IMR-90 (cell line): ENCODE results near the gene TUBB6. TPM values are rescaled to one million over a fixed set of nuclear protein-coding genes. Genes with fewer than 3 reads are reported as not detected.

Experiments used
- ATAC-seq: fragments of 200-7000 bp; cut with Tn5 transposase; 2 replicates; pipeline ENCODE4 v1.9.1; 2020; ENCODE audit warnings: low read depth, mild to moderate bottlenecking, moderate library complexity
- BruUV-seq: library from RNA; stranded (reverse); fragments of 400-500 nt; replicated peaks from 2 replicates; lab custom pipeline; 2021; lab: Mats Ljungman, UMichigan
- CTCF ChIA-PET: fragments of 300-600 bp; formaldehyde crosslinking; extraction: SDS; loops from one replicate; lab custom pipeline; 2021; ENCODE audit warnings: antibody characterized with exemption; lab: Yijun Ruan, JAX
- POLR2A ChIA-PET: fragments of 300-600 bp; sonication (Branson Sonifier 250); formaldehyde crosslinking; loops from one replicate; lab custom pipeline; 2022; ENCODE audit warnings: antibody characterized with exemption; ENCODE audit not compliant: unreplicated experiment; lab: Charles Lee
- DNase-seq: peaks from one replicate; pipeline ENCODE4 v3.0.0; 2013
- H2AFZ ChIP-seq: replicated peaks from 2 replicates; pipeline ENCODE3; 2013; ENCODE audit warnings: low read length, mild to moderate bottlenecking; ENCODE audit not compliant: poor library complexity
- H2AK5ac ChIP-seq: 2 replicates; pipeline ENCODE4 v1.6.1; 2013; ENCODE audit warnings: low read depth, low read length, inconsistent platforms
- H2AK9ac ChIP-seq: replicated peaks from 2 replicates; pipeline ENCODE3; 2013; ENCODE audit warnings: mild to moderate bottlenecking, low read depth, low read length, moderate library complexity; ENCODE audit not compliant: poor library complexity
- H2BK120ac ChIP-seq: 2 replicates; pipeline ENCODE4 v1.6.1; 2013; ENCODE audit warnings: low read depth, low read length, inconsistent platforms
- H2BK15ac ChIP-seq: 3 replicates; pipeline ENCODE4 v1.6.1; 2013; ENCODE audit warnings: low read depth, low read length, inconsistent platforms
- H2BK20ac ChIP-seq: 2 replicates; pipeline ENCODE4 v1.6.1; 2013; ENCODE audit warnings: low read depth, mild to moderate bottlenecking, inconsistent platforms, low read length, moderate library complexity
- H2BK5ac ChIP-seq: 2 replicates; pipeline ENCODE4 v1.6.1; 2013; ENCODE audit warnings: mild to moderate bottlenecking, low read depth, low read length, inconsistent platforms; ENCODE audit not compliant: poor library complexity, severe bottlenecking
- H3K14ac ChIP-seq: replicated peaks from 2 replicates; pipeline ENCODE4 v1.6.1; 2013; ENCODE audit warnings: low read depth, low read length, inconsistent platforms
- H3K18ac ChIP-seq: 2 replicates; pipeline ENCODE4 v1.6.1; 2013; ENCODE audit warnings: low read depth, low read length, control low read depth
- H3K23ac ChIP-seq: 2 replicates; pipeline ENCODE4 v1.6.1; 2013; ENCODE audit warnings: low read depth, low read length, inconsistent platforms
- H3K27ac ChIP-seq: 2 replicates; pipeline ENCODE4 v1.5.1; 2013; ENCODE audit warnings: mild to moderate bottlenecking, control low read depth, low read length; ENCODE audit not compliant: insufficient read depth
- H3K27me3 ChIP-seq: 2 replicates; pipeline ENCODE4 v1.6.1; 2013; ENCODE audit warnings: low read length; ENCODE audit not compliant: control insufficient read depth, insufficient read depth
- H3K36me3 ChIP-seq: 2 replicates; pipeline ENCODE4 v1.6.1; 2013; ENCODE audit warnings: low read length, mixed read lengths; ENCODE audit not compliant: control insufficient read depth, insufficient read depth
- H3K4ac ChIP-seq: 2 replicates; pipeline ENCODE4 v1.6.1; 2013; ENCODE audit warnings: low read depth, low read length, inconsistent platforms
- H3K4me1 ChIP-seq: 2 replicates; pipeline ENCODE4 v1.6.1; 2013; ENCODE audit warnings: low read length, mixed read lengths; ENCODE audit not compliant: control insufficient read depth, insufficient read depth
- H3K4me2 ChIP-seq: 2 replicates; pipeline ENCODE4 v1.6.1; 2013; ENCODE audit warnings: low read depth, mild to moderate bottlenecking, control low read depth, low read length, moderate library complexity
- H3K4me3 ChIP-seq: 2 replicates; pipeline ENCODE4 v1.5.1; 2013; ENCODE audit warnings: low read depth, mild to moderate bottlenecking, control low read depth, low read length, moderate library complexity; ENCODE audit not compliant: insufficient read depth
- H3K56ac ChIP-seq: 2 replicates; pipeline ENCODE4 v1.6.1; 2013; ENCODE audit warnings: low read length, inconsistent platforms; ENCODE audit not compliant: insufficient read depth; ENCODE audit errors: extremely low read depth
- H3K79me1 ChIP-seq, 2 experiments: 2 replicates each; pipeline ENCODE4 v1.6.1; 2013; ENCODE audit warnings: low read length in 2 of 2, inconsistent platforms in 1 of 2, low read depth in 1 of 2
- H3K9ac ChIP-seq: 2 replicates; pipeline ENCODE4 v1.6.1; 2013; ENCODE audit warnings: low read depth, low read length, control low read depth
- H3K9me1 ChIP-seq: 2 replicates; pipeline ENCODE4 v1.6.1; 2013; ENCODE audit warnings: low read length, inconsistent platforms; ENCODE audit not compliant: insufficient read depth
- H3K9me3 ChIP-seq: 2 replicates; pipeline ENCODE4 v1.6.1; 2013; ENCODE audit warnings: low read length; ENCODE audit not compliant: control insufficient read depth, insufficient read depth
- H4K20me1 ChIP-seq: 2 replicates; pipeline ENCODE4 v1.6.1; 2013; ENCODE audit warnings: low read length, inconsistent platforms; ENCODE audit not compliant: insufficient read depth
- H4K5ac ChIP-seq: 2 replicates; pipeline ENCODE4 v1.6.1; 2013; ENCODE audit warnings: mild to moderate bottlenecking, low read depth, low read length, control low read depth
- H4K8ac ChIP-seq, 2 experiments: 2 replicates each; pipeline ENCODE4 v1.6.1; 2013; ENCODE audit warnings: low read depth in 2 of 2, low read length in 2 of 2, control low read depth in 1 of 2, inconsistent platforms in 1 of 2
- H4K91ac ChIP-seq: 2 replicates; pipeline ENCODE4 v1.6.1; 2013; ENCODE audit warnings: low read depth, low read length, inconsistent platforms; ENCODE audit not compliant: insufficient read depth
- BHLHE40 ChIP-seq: fragments of 150-350 bp; IDR thresholded peaks from 2 replicates; pipeline ENCODE4 v1.6.1; 2016; ENCODE audit warnings: mild to moderate bottlenecking, low read depth, low read length
- CEBPB ChIP-seq: IDR thresholded peaks from 2 replicates; pipeline ENCODE4 v1.6.1; 2012; ENCODE audit warnings: low read depth, low read length, improper control_type of control experiment
- CHD1 ChIP-seq: IDR thresholded peaks from 2 replicates; pipeline ENCODE4 v1.6.1; 2012; ENCODE audit warnings: low read depth, low read length, improper control_type of control experiment
- FOS ChIP-seq: fragments of 150-350 bp; IDR thresholded peaks from 2 replicates; pipeline ENCODE4 v1.6.1; 2016; ENCODE audit warnings: low read depth, low read length
- MAFK ChIP-seq: IDR thresholded peaks from 2 replicates; pipeline ENCODE4 v1.6.1; 2012; ENCODE audit warnings: low read depth, low read length, improper control_type of control experiment
- MAZ ChIP-seq: IDR thresholded peaks from 2 replicates; pipeline ENCODE4 v1.6.1; 2012; ENCODE audit warnings: low read depth, mild to moderate bottlenecking, low read length, improper control_type of control experiment, moderate library complexity, borderline replicate concordance
- MXI1 ChIP-seq: IDR thresholded peaks from 2 replicates; pipeline ENCODE4 v1.6.1; 2012; ENCODE audit warnings: low read depth, mild to moderate bottlenecking, low read length, moderate library complexity, borderline replicate concordance
- NFE2L2 ChIP-seq: fragments of 150-350 bp; IDR thresholded peaks from 2 replicates; pipeline ENCODE4 v1.6.1; 2016; ENCODE audit warnings: low read depth, mild to moderate bottlenecking, low read length
- POLR2A ChIP-seq: IDR thresholded peaks from 2 replicates; pipeline ENCODE4 v1.6.1; 2012; ENCODE audit warnings: mild to moderate bottlenecking, low read depth, low read length
- RAD21 ChIP-seq: IDR thresholded peaks from 2 replicates; pipeline ENCODE4 v1.6.1; 2012; ENCODE audit warnings: low read length, improper control_type of control experiment
- RCOR1 ChIP-seq: IDR thresholded peaks from 2 replicates; pipeline ENCODE4 v1.6.1; 2012; ENCODE audit warnings: mild to moderate bottlenecking, low read length, improper control_type of control experiment; ENCODE audit not compliant: insufficient replicate concordance
- RFX5 ChIP-seq: IDR thresholded peaks from 2 replicates; pipeline ENCODE4 v1.8.0; 2012; ENCODE audit warnings: low read depth, mild to moderate bottlenecking, low read length, moderate library complexity
- SMC3 ChIP-seq: fragments of 150-350 bp; IDR thresholded peaks from 2 replicates; pipeline ENCODE4 v1.6.1; 2016; ENCODE audit warnings: low read depth, mild to moderate bottlenecking, antibody characterized with exemption, low read length, moderate library complexity
- WGBS, 2 experiments: methylation state at CpG; one replicate each; pipeline versions ENCODE4 v1.1.5 to v1.1.7; 2013; ENCODE audit warnings: missing lambda C conversion rate in 2 of 2; ENCODE audit not compliant: insufficient read length in 1 of 2; ENCODE audit errors: extremely low coverage in 2 of 2; 5-methylcytosine and 5-hydroxymethylcytosine counted together
- dilution Hi-C: fragments of 300-500 bp; cut with HindIII; formaldehyde crosslinking; loops from one replicate; pipeline ENCODE4 v1.14.3; 2018; ENCODE audit warnings: low sequenced_read_pairs; ENCODE audit not compliant: unreplicated experiment
- in situ Hi-C: fragments of 300-500 bp; cut with MboI; formaldehyde crosslinking; loops from 3 replicates; pipeline ENCODE4 v1.14.3; 2019; ENCODE audit warnings: low sequenced_read_pairs, inconsistent platforms, mixed read lengths
- intact Hi-C: fragments of 100-400 bp; cut with micrococcal nuclease; formaldehyde crosslinking; loops from 2 replicates; pipeline ENCODE4 v1.10.0; 2022
- polyA plus RNA-seq, 3 experiments: library from polyadenylated mRNA; depleted of rRNA; stranded (reverse); fragments of >200 nt; gene quantifications; 2 replicates each; pipeline ENCODE4 v1.2.3, GENCODE V29; 2012; ENCODE audit warnings: low replicate concordance in 1 of 3
- total RNA-seq: library from RNA; depleted of rRNA; stranded (reverse); fragments of >200 nt; gene quantifications from 2 replicates; pipeline ENCODE4 v1.2.3, GENCODE V29; 2012
- TF ChIP-seq, protein P1 (sequence below): fragments of 150-350 bp; IDR thresholded peaks from 2 replicates; pipeline ENCODE4 v1.6.1; 2016; ENCODE audit warnings: low read depth, mild to moderate bottlenecking, low read length, moderate library complexity, borderline replicate concordance
- TF ChIP-seq, protein P2 (sequence below): fragments of 150-350 bp; IDR thresholded peaks from 2 replicates; pipeline ENCODE4 v1.6.1; 2017; ENCODE audit warnings: mild to moderate bottlenecking, antibody characterized with exemption, low read length, low read depth
- TF ChIP-seq, protein P3 (sequence below): conservative IDR thresholded peaks from 2 replicates; pipeline ENCODE4 v1.5.1; 2012; ENCODE audit warnings: mild to moderate bottlenecking, low read depth, low read length, improper control_type of control experiment

TUBB6 gene
- total and polyA plus RNA-seq, 2 of the 4 experiments (the other 2 are of a cell fraction) = 927 to 1,040 TPM

DNA sequence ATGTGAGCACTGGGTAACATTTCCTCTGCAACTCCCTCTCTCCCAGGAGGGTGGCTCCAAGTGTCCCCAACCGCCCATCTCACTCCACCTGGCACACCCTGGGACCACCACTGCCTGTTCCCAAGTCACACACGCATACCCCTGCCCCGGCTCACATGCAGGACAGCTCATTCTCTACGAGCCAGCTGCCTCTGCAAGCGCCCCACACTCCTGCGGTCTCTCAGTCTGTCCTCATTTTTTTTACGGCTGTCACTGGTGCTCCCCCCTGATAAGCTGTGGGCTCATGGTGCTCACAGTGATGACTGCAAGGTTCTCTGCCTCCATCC lies 38.2 kb downstream of the TUBB6 start:
- H2BK5ac ChIP-seq = no peak overlapping the region
- intact Hi-C loops = no loop called here
- no peak overlapping the region for H3K4ac ChIP-seq
- H4K5ac ChIP-seq = no peak overlapping the region
- ATAC-seq (no peak), DNase-seq (no peak)
- no peak overlapping the region for H2BK120ac ChIP-seq
- H2BK20ac ChIP-seq = no peak overlapping the region
- 84% methylated on average over 3 of the region's 7 CpGs; no CpG with 5 or more reads in 1 of the 2 experiments for WGBS, 2 experiments
- H2AK9ac ChIP-seq = no peak overlapping the region
- H2AK5ac ChIP-seq = no peak overlapping the region
- H2AFZ ChIP-seq = no peak overlapping the region
- TF ChIP-seq RAD21 = no peak
- no peak for TF ChIP-seq FOS
- TF ChIP-seq BHLHE40 = no peak
- no peak for TF ChIP-seq MAFK
- TF ChIP-seq, protein P1, sequence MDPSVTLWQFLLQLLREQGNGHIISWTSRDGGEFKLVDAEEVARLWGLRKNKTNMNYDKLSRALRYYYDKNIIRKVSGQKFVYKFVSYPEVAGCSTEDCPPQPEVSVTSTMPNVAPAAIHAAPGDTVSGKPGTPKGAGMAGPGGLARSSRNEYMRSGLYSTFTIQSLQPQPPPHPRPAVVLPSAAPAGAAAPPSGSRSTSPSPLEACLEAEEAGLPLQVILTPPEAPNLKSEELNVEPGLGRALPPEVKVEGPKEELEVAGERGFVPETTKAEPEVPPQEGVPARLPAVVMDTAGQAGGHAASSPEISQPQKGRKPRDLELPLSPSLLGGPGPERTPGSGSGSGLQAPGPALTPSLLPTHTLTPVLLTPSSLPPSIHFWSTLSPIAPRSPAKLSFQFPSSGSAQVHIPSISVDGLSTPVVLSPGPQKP = no peak
- TF ChIP-seq CHD1 = no peak
- TF ChIP-seq POLR2A = no peak
- no peak for TF ChIP-seq SMC3
- no peak for TF ChIP-seq MXI1
- TF ChIP-seq, protein P2, sequence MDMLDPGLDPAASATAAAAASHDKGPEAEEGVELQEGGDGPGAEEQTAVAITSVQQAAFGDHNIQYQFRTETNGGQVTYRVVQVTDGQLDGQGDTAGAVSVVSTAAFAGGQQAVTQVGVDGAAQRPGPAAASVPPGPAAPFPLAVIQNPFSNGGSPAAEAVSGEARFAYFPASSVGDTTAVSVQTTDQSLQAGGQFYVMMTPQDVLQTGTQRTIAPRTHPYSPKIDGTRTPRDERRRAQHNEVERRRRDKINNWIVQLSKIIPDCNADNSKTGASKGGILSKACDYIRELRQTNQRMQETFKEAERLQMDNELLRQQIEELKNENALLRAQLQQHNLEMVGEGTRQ = no peak
- no peak for TF ChIP-seq CEBPB
- no peak for TF ChIP-seq NFE2L2
- no peak for TF ChIP-seq RCOR1
- no peak for TF ChIP-seq RFX5
- no peak for TF ChIP-seq MAZ
- TF ChIP-seq, protein P3, sequence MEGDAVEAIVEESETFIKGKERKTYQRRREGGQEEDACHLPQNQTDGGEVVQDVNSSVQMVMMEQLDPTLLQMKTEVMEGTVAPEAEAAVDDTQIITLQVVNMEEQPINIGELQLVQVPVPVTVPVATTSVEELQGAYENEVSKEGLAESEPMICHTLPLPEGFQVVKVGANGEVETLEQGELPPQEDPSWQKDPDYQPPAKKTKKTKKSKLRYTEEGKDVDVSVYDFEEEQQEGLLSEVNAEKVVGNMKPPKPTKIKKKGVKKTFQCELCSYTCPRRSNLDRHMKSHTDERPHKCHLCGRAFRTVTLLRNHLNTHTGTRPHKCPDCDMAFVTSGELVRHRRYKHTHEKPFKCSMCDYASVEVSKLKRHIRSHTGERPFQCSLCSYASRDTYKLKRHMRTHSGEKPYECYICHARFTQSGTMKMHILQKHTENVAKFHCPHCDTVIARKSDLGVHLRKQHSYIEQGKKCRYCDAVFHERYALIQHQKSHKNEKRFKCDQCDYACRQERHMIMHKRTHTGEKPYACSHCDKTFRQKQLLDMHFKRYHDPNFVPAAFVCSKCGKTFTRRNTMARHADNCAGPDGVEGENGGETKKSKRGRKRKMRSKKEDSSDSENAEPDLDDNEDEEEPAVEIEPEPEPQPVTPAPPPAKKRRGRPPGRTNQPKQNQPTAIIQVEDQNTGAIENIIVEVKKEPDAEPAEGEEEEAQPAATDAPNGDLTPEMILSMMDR = no peak
- H3K9me3 ChIP-seq = no peaks in the 10 kb centered on the region
- peaks cover 0 to 7% of the 10 kb centered on the region in 2 experiments; a peak in 1 of 4 replicates for H3K79me1 ChIP-seq
- H3K27ac ChIP-seq = no peak overlapping the region
- no peaks in the 10 kb centered on the region for H3K27me3 ChIP-seq
- no peak overlapping the region for H3K9ac ChIP-seq
- BruUV-seq = no TSS peak
- H3K36me3 ChIP-seq = peaks cover 49% of the 10 kb centered on the region
- H3K4me3 ChIP-seq = no peak overlapping the region
- H3K9me1 ChIP-seq = peaks cover 5% of the 10 kb centered on the region; the same call in 1 of the 2 replicates
- H3K56ac ChIP-seq = no peak overlapping the region
- no peak overlapping the region for H4K8ac ChIP-seq
- H3K4me1 ChIP-seq = no peaks in the 10 kb centered on the region
- peaks cover 3% of the 10 kb centered on the region; the same call in 1 of the 2 replicates for H4K20me1 ChIP-seq
- POLR2A ChIA-PET = no interaction called here
- CTCF ChIA-PET = no interaction called here
- H3K18ac ChIP-seq = no peak overlapping the region
- dilution Hi-C loops = no loop called here
- in situ Hi-C loops = no loop called here
- H3K4me2 ChIP-seq = no peak overlapping the region
- H3K14ac ChIP-seq = no peak overlapping the region
- H2BK15ac ChIP-seq = no peak overlapping the region
- H3K23ac ChIP-seq = no peak overlapping the region
- H4K91ac ChIP-seq = no peak overlapping the region
